Myocyte (in vitro differentiated cells): ENCODE data around the gene CFAP73. TPM values are rescaled to one million over a fixed set of nuclear protein-coding genes. Genes with fewer than 3 reads are reported as not detected.

ENCODE experiments used
- microRNA-seq: library from miRNA; unstranded; fragments of <30 nt; microRNA quantifications from one replicate; pipeline ENCODE4, GENCODE V29; 2016
- total RNA-seq: library from RNA; depleted of rRNA; stranded (reverse); fragments of >200 nt; gene quantifications from 2 replicates; pipeline ENCODE4 v1.2.3, GENCODE V29; 2014

The CFAP73 gene
- total RNA-seq, 1 donor from 2014 or later, result not detected

Small RNAs within 50 kb of the gene (microRNA-seq; reads per million reads assigned to microRNA genes)
- gene MIR7106, result not detected

Other genes starting within 250 kb of the CFAP73 start
- 10.4 and 14.0 TPM in 2 replicates for gene OAS1, start 242.8 kb upstream of the CFAP73 start, total RNA-seq
- 4.7 and 7.1 TPM in 2 replicates for gene OAS3, start 211.2 kb upstream of the CFAP73 start, total RNA-seq
- gene OAS2, start 171.2 kb upstream of the CFAP73 start, total RNA-seq, result 5.6 and 9.1 TPM in 2 replicates
- gene DTX1, start 93.0 kb upstream of the CFAP73 start, total RNA-seq, result 0.13 TPM in 1 of 2 replicates, not detected in the other
- gene RASAL1, start 14.0 kb upstream of the CFAP73 start, total RNA-seq, result not detected in 2 replicates
- 78.5 and 80.3 TPM in 2 replicates for gene DDX54, start 35.8 kb downstream of the CFAP73 start, total RNA-seq
- gene RITA1, start 36.0 kb downstream of the CFAP73 start, total RNA-seq, result 43.7 and 65.3 TPM in 2 replicates
- 42.0 and 43.1 TPM in 2 replicates for gene TPCN1, start 71.7 kb downstream of the CFAP73 start, total RNA-seq
- 6.2 and 20.2 TPM in 2 replicates for gene SLC8B1, start 185.4 kb downstream of the CFAP73 start, total RNA-seq
- gene PLBD2, start 208.9 kb downstream of the CFAP73 start, total RNA-seq, result 25.9 and 30.8 TPM in 2 replicates